Activated T-cell treated with anti-CD3 and anti-CD28 coated beads for 48 hours (primary cell): ENCODE results near the gene TMEM37.
"Not testable (repeated sequence)": the region's sequence is repeated elsewhere in the genome, so short reads cannot be mapped to it uniquely, and the experiment has no call there.

Experiments used
- DNase-seq: peaks from one replicate; pipeline ENCODE4 v3.0.0-alpha.2; 2020; ENCODE audit warnings: low read depth

The TMEM37 gene, protein sequence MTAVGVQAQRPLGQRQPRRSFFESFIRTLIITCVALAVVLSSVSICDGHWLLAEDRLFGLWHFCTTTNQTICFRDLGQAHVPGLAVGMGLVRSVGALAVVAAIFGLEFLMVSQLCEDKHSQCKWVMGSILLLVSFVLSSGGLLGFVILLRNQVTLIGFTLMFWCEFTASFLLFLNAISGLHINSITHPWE

GRCh38 chr2:119431155-119431975, at the start of gene TMEM37:
TMEM37 (plus strand) TSS chr2:119431854; CDS start chr2:119431904, 50 bp downstream.
- no peak for DNase-seq

DNA sequence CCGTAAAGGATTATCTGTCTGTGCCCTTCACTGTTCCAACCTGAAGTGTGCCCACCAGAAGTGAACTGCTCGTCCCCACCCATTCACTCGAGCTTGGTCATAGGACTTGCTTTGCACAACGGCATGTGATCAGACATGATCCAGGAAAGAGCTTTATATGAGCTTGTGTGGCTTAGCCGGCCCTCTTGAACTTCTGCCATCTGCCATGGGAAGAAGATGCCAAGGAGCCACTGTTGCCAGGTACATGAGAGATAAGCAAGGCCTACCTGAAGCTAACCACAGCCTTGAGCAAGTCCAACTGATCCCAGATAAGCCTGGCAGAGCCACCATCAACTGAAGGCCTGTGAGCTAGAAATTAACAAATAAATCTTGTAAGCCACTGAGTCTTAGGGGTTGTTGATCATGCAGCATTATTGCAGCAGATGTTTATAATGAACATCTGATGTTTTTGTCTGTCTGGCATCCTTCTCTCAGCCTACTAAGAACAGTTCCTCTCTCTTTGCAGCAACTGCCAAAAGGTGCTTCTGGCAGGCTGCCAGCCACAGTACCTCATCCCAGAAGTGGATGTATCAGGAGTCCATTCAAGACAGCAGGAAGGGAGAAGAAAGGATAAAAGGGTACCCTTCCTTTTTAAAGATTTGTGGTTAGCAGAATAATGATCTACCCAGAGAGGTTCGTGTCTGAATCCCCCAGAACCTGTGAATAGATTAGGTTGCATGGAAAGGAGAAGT, 48.1 kb upstream of the TMEM37 start:
- no peak for DNase-seq

DNA sequence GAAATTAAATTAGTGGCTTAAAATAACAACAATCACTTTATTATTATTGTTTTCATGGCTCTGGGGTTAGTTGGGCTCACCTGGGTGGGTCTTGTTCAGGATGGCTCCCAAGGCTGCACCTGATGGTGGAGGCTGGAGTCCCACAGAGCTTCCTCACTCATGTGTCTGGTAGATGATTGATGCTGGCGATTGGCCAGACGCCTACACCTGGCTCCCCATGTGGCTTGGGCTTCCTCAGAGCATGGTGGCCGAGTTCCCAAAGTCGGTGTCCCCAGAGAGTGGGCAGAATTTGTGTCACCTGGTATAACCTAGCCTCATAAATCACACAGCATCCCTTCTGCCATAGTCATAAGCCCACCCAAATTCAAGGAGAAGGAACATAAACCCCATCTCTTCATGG, 46.7 kb upstream of the TMEM37 start:
- no peak for DNase-seq

- DNase-seq = no peak
Observed at GRCh38 chr2:119385466-119385865, 46.2 kb upstream of the TMEM37 start.

- DNase-seq = peak; percentile 23
Observed at GRCh38 chr2:119387381-119388129, 44.1 kb upstream of the TMEM37 start.

GRCh38 chr2:119389615-119390306, 41.9 kb upstream of the TMEM37 start:
- DNase-seq = no peak

DNA sequence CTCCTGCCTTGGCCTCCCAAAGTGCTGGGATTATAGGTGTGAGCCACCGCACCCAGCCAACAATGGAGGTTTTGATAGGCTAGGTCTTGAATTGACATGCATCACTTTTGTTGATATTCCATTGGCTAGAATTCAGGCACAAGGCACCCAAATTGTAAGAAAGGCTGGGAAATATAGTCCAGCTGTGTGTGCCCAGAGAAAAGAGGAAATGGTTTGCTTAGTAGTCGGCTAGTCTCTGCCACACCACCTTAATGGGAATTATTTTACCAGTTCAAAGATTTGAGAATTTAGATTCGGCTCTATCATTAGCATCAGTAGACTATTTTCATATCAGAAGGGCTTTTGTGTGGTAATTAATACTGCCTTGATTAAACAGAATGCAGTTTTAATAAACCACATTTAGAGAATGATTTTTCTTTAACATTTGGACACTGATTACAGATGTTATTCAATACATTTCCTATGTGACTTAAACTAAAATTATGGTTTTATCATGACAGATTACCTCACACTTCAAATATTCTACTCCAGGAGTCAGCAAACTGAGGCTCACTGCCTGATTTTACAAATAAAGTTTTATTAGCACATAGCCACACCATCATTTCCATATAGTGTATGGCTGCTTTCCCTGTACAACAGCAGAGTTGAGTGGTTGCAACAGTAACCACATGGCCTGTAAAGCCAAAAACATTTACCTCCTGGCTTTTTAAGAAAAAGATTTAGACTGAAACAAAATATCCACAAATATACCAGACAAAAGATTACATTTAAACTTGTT, 37.5 kb upstream of the TMEM37 start:
- no peak for DNase-seq

GRCh38 chr2:119397196-119397595, 34.5 kb upstream of the TMEM37 start:
- no peak for DNase-seq

GRCh38 chr2:119402106-119402505, 29.5 kb upstream of the TMEM37 start:
- DNase-seq = no peak

- no peak for DNase-seq
Observed at GRCh38 chr2:119402645-119403560, 28.8 kb upstream of the TMEM37 start.

DNA sequence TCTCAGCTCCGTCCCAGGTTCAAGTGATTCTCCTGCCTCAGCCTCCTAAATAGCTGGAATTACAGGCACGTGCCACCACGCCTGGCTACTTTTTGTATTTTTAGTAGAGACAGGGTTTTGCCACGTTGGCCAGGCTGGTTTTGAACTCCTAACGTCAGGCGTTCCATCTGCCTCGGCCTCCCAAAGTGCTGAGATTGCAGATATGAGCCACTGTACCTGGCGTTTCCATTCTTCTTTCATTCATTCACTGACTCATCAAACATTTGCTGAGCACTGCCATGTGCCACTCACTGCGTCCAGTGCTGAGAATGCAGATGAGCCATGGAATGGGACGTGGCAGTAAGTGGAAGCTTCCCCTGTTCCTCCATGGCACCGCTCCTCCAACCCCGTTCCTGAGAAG, 28.0 kb upstream of the TMEM37 start:
- not testable (repeated sequence) for DNase-seq

GRCh38 chr2:119405151-119405550, 26.5 kb upstream of the TMEM37 start:
- no peak for DNase-seq

- DNase-seq = no peak
Observed at GRCh38 chr2:119407430-119408220, 24.0 kb upstream of the TMEM37 start.

DNA sequence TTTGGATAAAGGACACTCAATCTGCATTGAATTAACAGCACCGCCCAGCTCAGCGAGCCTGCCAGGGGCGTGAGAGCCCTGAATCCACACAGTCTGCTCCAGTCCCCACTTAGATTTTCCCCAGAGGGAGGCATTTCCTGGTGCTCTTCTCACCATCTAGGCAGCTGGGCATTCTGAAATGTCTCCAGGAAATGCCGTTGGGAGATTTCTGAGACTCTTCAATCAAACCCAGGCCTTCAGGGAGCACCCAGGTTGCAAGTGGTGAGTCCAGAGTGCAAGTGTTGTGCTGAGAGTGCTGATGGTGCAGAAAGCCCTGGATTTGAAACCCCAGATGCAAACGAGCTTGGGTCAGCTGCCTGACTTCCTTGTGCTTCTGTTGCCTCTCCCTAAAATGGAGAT, 23.4 kb upstream of the TMEM37 start:
- no peak for DNase-seq

- no peak for DNase-seq
Observed at GRCh38 chr2:119409506-119409905, 22.1 kb upstream of the TMEM37 start.

- no peak for DNase-seq
Observed at GRCh38 chr2:119414894-119415293, 16.8 kb upstream of the TMEM37 start.

DNA sequence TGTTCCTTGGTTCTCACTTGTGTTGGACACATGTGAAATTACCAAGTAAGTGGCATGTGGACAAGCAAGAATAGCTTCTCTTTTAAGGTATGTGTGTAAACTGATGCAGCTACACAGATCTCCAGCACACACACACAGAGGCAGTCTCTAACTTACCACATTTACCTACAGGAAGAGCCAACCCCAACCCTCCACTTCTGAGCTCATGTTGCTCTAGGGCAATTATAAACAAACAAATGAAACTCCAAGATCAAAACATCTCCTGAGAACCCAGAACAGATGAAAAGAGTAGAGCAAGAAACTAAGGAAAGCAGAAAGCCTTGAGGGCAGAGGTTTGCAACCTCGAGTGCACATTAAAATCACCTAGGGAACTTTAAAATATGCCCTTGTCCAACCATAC, 16.0 kb upstream of the TMEM37 start:
- no peak for DNase-seq

- DNase-seq = no peak
Observed at GRCh38 chr2:119416299-119416923, 15.2 kb upstream of the TMEM37 start.
